Transverse colon (tissue), 4 donors: Measurements from ENCODE around the gene TTC28. TPM values are rescaled to one million over a fixed set of nuclear protein-coding genes. Genes with fewer than 3 reads are reported as not detected.
A peak's percentile ranks its signal among the peaks of the same experiment; 100 is the strongest.

Source experiments
- DNase-seq: peaks from one replicate; pipeline ENCODE4 v3.0.0-alpha.2; 2019
- H3K27ac ChIP-seq, 4 donors: fragments of 200-600 bp; sonication (generic); 2 replicates each; pipeline ENCODE4 v1.5.1; 2016 to 2018; ENCODE audit warnings: inconsistent platforms in 4 of 4
- H3K27me3 ChIP-seq: fragments of 200-600 bp; sonication (generic); 2 replicates; pipeline ENCODE4 v1.5.1; 2017; ENCODE audit warnings: inconsistent platforms
- H3K36me3 ChIP-seq, 4 donors: fragments of 200-600 bp; sonication (generic); 2 replicates each; pipeline ENCODE4 v1.5.1; 2017 to 2019; ENCODE audit warnings: inconsistent platforms in 4 of 4
- H3K4me1 ChIP-seq, 4 donors: fragments of 200-600 bp; sonication (generic); 2 replicates each; pipeline ENCODE4 v1.5.1; 2017 to 2020; ENCODE audit warnings: inconsistent platforms in 4 of 4
- H3K4me3 ChIP-seq, 4 donors: fragments of 200-600 bp; sonication (generic); 1 replicate in 1 of 4; 2 replicates in 3 of 4; pipeline versions ENCODE4 v1.5.1 to v1.6.1; 2017 to 2019; ENCODE audit warnings: inconsistent platforms in 4 of 4
- H3K9me3 ChIP-seq, 2 donors: fragments of 200-600 bp; sonication (generic); 2 replicates each; pipeline ENCODE4 v1.5.1; 2017 to 2019; ENCODE audit warnings: inconsistent platforms in 2 of 2
- EP300 ChIP-seq: sonication (generic); formaldehyde crosslinking; IDR thresholded peaks from one replicate; pipeline ENCODE4 v1.6.1; 2017; ENCODE audit warnings: antibody characterized with exemption, low read depth
- POLR2A ChIP-seq: fragments of 450-650 bp; IDR thresholded peaks from one replicate; pipeline ENCODE4 v1.6.1; 2016; ENCODE audit warnings: antibody characterized with exemption, mild to moderate bottlenecking, moderate library complexity
- POLR2AphosphoS5 ChIP-seq, 3 donors: sonication (generic); formaldehyde crosslinking; IDR thresholded peaks; one replicate each; pipeline ENCODE4 v1.6.1; 2016; ENCODE audit warnings: antibody characterized with exemption in 3 of 3
- WGBS, 2 donors: methylation state at CpG; one replicate each; pipeline ENCODE4 v1.1.5; 2018; ENCODE audit warnings: low coverage in 1 of 2; 5-methylcytosine and 5-hydroxymethylcytosine counted together
- in situ Hi-C, 4 donors: fragments of 200-750 bp; cut with MboI; loops; one replicate each; pipeline versions ENCODE4 v1.15.0 to v1.15.1; 2017; ENCODE audit warnings: low sequenced_read_pairs in 3 of 4, low pct_ligation_motif_present in 1 of 4, low pct_unique_long_range_greater_than_20kb in 1 of 4
- intact Hi-C: fragments of 100-400 bp; cut with DNase I; formaldehyde crosslinking; loops from one replicate; pipeline ENCODE4 v1.15.1; 2023; ENCODE audit warnings: low total_unique reads
- total RNA-seq, 4 donors: library from RNA; depleted of rRNA; stranded (reverse); fragments of >200 nt; gene quantifications; one replicate each; pipeline ENCODE4 v1.1.0, GENCODE V29; 2016
- TF ChIP-seq, protein P1 (sequence below), 5 experiments: fragments of 200-600 bp in 3 of 5; fragments of 450-650 bp in 2 of 5; sonication (generic) in 3 of 5; IDR thresholded peaks; 1 replicate in 2 of 5; 2 replicates in 3 of 5; pipeline ENCODE4 v1.5.1; 2016 to 2017; ENCODE audit warnings: antibody characterized with exemption in 5 of 5, inconsistent platforms in 3 of 5, mild to moderate bottlenecking in 2 of 5, moderate library complexity in 1 of 5

Gene TTC28
- total RNA-seq, 4 donors from 2014 or later = 7.6 to 84.2 (median 12.4) TPM

GRCh38 chr22:27997538-27997937 is 682.1 kb downstream of the TTC28 start:
- WGBS, 2 donors = 84% methylated on average over 4 of the region's 4 CpGs; no CpG with 5 or more reads in 1 of the 2 donors
- H3K36me3 ChIP-seq = no peaks in the 10 kb centered on the region
- intact Hi-C loops = no loop called here
- no peak overlapping the region for H3K27ac ChIP-seq
- no peaks in the 10 kb centered on the region for H3K9me3 ChIP-seq
- in situ Hi-C loops = no loop called here
- no peak overlapping the region for H3K4me3 ChIP-seq
- DNase-seq = no peak
- no peaks in the 10 kb centered on the region for H3K27me3 ChIP-seq
- H3K4me1 ChIP-seq = no peaks in the 10 kb centered on the region
- TF ChIP-seq, protein P1, sequence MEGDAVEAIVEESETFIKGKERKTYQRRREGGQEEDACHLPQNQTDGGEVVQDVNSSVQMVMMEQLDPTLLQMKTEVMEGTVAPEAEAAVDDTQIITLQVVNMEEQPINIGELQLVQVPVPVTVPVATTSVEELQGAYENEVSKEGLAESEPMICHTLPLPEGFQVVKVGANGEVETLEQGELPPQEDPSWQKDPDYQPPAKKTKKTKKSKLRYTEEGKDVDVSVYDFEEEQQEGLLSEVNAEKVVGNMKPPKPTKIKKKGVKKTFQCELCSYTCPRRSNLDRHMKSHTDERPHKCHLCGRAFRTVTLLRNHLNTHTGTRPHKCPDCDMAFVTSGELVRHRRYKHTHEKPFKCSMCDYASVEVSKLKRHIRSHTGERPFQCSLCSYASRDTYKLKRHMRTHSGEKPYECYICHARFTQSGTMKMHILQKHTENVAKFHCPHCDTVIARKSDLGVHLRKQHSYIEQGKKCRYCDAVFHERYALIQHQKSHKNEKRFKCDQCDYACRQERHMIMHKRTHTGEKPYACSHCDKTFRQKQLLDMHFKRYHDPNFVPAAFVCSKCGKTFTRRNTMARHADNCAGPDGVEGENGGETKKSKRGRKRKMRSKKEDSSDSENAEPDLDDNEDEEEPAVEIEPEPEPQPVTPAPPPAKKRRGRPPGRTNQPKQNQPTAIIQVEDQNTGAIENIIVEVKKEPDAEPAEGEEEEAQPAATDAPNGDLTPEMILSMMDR (IDR thresholded peaks at IDR 0.05) = no peak
- no peak for TF ChIP-seq POLR2A
- no peak for TF ChIP-seq EP300
- no peak for TF ChIP-seq POLR2AphosphoS5 (IDR thresholded peaks at IDR 0.05)

GRCh38 chr22:27996981-27997380 is 682.7 kb downstream of the TTC28 start:
- Histone ChIP-seq H3K36me3 (no peaks in the 10 kb centered on the region), H3K9me3 (no peaks in the 10 kb centered on the region), H3K27me3 (no peaks in the 10 kb centered on the region), H3K27ac (no peak overlapping the region), H3K4me3 (no peak overlapping the region), H3K4me1 (no peaks in the 10 kb centered on the region)
- no peak for DNase-seq
- TF ChIP-seq POLR2AphosphoS5 (IDR thresholded peaks at IDR 0.05) = no peak
- TF ChIP-seq, protein P1 (IDR thresholded peaks at IDR 0.05) = no peak
- 86 to 100% methylated on average over 2 to 7 of the region's 7 CpGs for WGBS, 2 donors
- in situ Hi-C loops (no loop called here), intact Hi-C loops (no loop called here)

- intact Hi-C loops = no loop called here
- Histone ChIP-seq H3K27me3 (no peaks in the 10 kb centered on the region), H3K27ac (no peak overlapping the region), H3K4me3 (no peak overlapping the region), H3K4me1 (no peaks in the 10 kb centered on the region), H3K9me3 (no peaks in the 10 kb centered on the region), H3K36me3 (no peaks in the 10 kb centered on the region)
- in situ Hi-C loops = no loop called here
- TF ChIP-seq EP300 = no peak
- no peak for TF ChIP-seq POLR2AphosphoS5 (IDR thresholded peaks at IDR 0.05)
- TF ChIP-seq POLR2A = no peak
- TF ChIP-seq, protein P1 (IDR thresholded peaks at IDR 0.05) = no peak
- no peak for DNase-seq
- 86% methylated on average over 6 of the region's 6 CpGs; no CpG with 5 or more reads in 1 of the 2 donors for WGBS, 2 donors
These were observed 683.1 kb downstream of the TTC28 start for GRCh38 chr22:27996529-27996925.

GRCh38 chr22:27995801-27996528 is 683.7 kb downstream of the TTC28 start:
- Histone ChIP-seq H3K4me3 (no peak overlapping the region), H3K27me3 (no peaks in the 10 kb centered on the region), H3K4me1 (peaks cover 0 to 3% (median 0%) of the 10 kb centered on the region in 4 donors), H3K9me3 (no peaks in the 10 kb centered on the region), H3K27ac (no peak overlapping the region), H3K36me3 (no peaks in the 10 kb centered on the region)
- peak; percentile 6 for DNase-seq
- intact Hi-C loops (no loop called here), in situ Hi-C loops (no loop called here)
- WGBS, 2 donors = 93% methylated on average over 24 of the region's 25 CpGs; no CpG with 5 or more reads in 1 of the 2 donors
- no peak for TF ChIP-seq POLR2AphosphoS5 (IDR thresholded peaks at IDR 0.05)
- TF ChIP-seq, protein P1 (IDR thresholded peaks at IDR 0.05) = no peak
- no peak for TF ChIP-seq EP300
- no peak for TF ChIP-seq POLR2A
